GM19240 (cell line): ENCODE results near the gene CAPN14.

ENCODE experiments used
- DNase-seq: peaks from one replicate; pipeline ENCODE4 v3.0.0; 2011; ENCODE audit warnings: low spot score; ENCODE audit not compliant: insufficient read length

The CAPN14 gene

GRCh38 chr2:31227711-31228125 is 10.4 kb upstream of the CAPN14 start:
- no peak for DNase-seq

- DNase-seq, result no peak
Observed at GRCh38 chr2:31227110-31227509, 9.8 kb upstream of the CAPN14 start.

- DNase-seq, result no peak
Observed at GRCh38 chr2:31226266-31226665, 9.0 kb upstream of the CAPN14 start.

DNA sequence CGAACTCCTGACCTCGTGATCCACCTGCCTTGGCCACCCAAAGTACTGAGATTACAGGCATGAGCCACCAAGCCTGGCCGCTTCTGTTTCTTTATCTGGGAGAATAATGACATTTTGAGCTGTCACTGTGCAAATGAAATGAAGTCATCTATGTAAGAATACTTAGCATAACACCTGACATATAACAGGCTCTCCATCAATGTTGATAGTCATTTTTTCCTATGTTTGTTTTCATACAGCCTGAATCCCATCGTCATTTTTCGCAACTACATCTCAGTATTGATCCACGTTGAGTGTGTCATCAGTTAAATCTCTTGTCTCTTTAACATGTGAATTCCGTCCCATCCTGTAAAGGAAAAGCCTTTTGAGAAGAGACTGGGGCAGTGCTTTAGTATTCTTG is 6.4 kb upstream of the CAPN14 start:
- no peak for DNase-seq

DNA sequence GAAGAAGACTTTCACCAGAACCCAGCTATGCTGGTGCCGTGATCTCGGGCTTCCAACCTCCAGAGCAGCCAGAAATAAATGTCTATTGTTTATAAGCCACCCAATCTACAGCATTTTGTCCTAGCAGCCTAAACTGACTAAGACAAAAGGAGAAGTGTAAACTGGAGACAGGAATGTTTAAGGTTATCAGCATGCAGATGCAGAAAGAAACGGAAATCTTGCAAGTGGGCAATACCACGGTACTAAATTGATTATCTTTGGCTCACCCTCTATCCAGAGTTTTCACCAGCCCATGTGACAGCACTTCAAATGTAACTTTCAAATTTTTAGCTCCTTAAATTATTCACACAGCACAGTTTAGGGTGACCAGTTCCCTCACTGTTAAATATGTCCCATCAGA is 5.7 kb upstream of the CAPN14 start:
- DNase-seq, result no peak

DNA sequence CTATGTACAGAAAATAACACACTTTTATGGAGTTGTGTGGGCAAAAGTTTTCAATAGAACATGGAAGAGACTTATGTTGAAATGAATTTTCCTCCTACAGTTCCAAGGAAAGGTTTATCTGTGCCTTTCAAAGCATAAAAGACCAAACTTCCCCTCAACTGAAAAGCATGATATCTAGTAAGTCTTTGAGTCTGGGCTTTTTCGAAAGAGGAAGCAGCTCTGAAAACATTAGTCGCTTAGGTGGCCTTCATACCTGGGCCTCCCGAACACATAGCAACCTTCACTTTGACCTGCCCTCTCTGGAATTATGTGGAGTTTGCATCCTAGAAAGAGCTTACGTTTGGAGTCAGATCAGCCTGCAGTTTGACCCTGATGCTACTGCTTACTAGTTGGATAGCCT is 4.8 kb upstream of the CAPN14 start:
- DNase-seq, result no peak

DNA sequence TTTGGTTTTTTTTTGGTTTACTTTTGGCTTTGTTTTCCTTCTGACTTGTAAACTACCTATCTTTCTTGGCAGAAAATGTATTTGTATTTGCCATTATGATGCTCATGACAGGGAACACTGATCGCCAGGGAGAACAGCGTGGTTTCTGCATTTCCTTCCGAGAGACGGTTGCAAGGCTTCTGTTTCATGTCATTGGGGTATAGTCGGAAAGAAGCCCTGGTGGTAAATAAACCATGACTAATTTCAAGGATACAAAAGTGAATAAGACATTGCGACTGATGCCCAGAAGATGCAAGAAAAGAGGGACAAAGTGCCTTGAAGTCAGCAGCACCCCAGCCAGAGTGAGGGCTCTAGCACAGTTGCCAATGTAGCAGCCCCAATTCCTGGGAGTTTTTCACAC is 4.2 kb upstream of the CAPN14 start:
- no peak for DNase-seq

- peak; percentile 19 for DNase-seq
Observed at GRCh38 chr2:31219131-31219969, 2.0 kb upstream of the CAPN14 start.

DNA sequence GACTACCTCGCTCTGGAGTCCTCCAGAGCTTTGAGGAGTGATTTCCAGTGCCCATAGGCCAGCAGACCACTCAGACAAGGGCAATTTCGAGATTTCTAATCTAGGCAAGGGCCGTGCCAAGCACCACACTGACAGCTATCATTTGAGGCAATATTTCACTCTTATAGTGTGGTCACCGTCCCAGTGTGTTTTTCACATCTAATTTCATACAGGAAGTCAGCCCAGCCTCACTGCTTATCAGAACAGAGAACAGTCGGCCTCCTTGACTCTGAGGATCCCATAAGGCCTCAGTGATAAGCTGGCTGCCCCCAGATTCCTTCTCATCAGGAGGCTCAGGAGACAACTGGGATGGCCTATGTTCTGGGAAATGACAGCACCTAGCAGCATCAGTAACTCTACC is 581 bp downstream of the CAPN14 start:
- DNase-seq, result no peak

DNA sequence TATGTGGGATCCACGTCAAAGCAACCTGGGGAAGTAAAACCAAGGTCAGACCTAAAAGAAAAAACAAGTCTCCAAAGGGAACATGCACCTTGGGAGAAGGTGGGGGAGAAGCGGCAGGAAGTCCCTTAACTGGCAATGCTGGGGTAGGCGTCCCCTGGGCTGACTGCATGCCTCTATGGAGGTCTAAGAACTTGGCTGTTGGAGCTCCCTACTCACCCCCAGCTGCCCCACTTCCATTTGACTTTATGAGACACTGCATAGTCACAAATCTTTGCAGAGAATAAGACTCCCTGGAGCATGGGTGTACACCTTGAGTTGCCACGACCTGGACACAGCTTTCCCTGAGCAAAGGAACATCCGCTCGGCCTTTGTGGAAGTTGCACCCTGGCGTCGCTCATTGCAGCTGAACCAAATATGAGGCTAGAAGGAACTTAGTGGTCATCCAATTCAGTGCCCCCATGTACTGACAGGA is 2.8 kb downstream of the CAPN14 start:
- no peak for DNase-seq

DNA sequence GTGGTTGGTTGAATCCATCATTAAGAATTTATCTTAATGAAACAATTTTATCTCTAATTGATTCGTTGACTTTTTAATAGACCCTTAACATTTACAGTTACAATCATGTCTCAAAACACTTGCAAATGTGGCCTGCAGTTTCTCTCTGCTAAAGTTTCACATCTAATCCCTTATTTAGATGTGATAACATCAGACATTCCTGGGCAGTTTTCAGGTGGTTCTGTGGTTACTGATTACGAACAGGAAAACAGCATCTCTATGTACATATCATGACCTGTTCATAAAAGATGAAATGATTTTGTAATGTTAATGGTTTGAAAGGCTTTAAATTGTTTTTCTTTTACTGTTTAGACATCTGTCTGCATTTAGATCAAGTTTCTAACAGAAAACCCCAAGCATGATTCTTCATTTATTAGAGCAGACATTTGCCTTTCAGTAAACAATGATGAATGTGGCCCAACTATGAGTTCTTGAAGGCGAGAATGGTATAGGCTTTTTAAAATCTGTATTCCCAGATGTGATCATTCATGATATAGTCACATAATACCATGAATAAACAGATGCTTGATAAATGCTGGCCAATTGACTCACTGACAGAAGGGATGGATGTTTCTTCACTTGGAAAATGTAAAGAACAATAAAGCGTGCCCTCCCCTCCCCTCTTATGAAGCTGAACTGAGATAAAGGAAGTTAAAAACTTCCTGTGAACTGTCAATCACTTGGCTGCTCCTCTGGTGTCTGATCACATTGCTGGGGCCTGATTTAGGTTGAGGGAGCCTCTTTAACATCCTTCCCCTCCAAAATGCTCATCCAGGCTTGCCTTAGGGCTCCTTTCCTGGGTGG is 3.5 kb downstream of the CAPN14 start:
- DNase-seq, result no peak

DNA sequence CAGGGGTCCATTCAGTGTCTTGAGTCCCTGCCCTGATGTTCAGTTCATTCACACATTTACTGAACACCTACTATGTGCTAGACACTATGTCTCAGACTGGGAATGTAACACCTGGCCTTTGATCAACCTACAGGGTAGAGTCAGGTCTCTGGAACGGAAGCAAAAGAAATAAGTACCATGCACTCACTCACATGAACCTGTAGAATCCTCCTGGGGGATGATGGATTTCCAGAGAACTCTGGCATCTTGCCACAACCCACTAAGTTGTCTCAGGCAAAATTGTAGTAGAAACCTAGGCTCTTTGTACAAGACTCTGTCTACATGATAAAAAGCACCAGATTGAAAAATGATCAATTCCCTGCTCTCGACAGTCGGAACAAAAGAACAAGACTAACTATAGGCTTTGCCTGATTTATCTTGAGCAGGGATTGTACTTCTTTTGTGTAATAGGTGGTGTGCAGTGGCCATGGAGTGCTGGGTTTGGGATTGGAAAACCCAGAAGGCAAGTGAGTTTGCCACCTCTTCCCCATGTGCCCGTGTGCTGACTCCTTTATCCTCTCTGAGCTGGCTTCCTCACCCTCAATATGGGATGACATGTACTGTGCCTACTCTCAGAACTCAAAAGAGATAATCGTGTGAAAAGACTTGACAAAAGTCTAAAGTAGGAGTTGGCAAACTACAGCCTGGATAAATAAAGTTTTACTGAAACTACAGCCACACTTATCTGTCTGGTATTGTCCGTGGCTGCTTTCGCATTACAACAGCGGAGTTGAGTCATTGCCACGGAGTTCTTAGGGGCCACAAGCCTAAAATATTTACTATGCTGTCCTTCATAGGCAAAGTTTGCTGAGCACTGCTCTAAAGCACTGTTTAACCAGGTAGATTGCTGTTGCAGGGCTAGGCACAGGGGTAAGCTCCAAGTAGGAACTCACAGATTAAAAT is 4.4 kb downstream of the CAPN14 start:
- no peak for DNase-seq

DNA sequence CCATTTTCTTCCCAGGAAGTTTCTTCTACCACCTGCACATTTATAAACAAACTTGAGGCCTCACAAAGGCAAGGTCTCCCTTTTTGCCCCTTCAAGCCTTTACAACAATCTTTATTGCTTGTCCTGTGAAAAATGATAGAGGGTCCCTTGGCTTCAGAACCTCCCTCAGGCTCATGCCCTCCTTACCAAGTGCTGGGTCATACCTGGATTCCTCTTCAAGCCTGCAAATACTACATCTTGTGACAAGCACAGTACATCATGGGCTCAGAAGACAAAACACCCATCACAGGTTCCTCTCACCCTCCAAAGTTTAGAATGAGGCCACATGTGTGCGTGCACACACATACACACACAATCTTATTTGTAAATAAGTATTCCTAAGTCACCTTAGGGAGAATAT is 9.1 kb downstream of the CAPN14 start:
- no peak for DNase-seq

GRCh38 chr2:31207790-31208189 is 9.5 kb downstream of the CAPN14 start:
- no peak for DNase-seq

GRCh38 chr2:31205613-31206012 is 11.7 kb downstream of the CAPN14 start:
- DNase-seq, result no peak

- DNase-seq, result no peak
Observed at GRCh38 chr2:31205186-31205585, 12.1 kb downstream of the CAPN14 start.

GRCh38 chr2:31204783-31205182 is 12.5 kb downstream of the CAPN14 start:
- no peak for DNase-seq

DNA sequence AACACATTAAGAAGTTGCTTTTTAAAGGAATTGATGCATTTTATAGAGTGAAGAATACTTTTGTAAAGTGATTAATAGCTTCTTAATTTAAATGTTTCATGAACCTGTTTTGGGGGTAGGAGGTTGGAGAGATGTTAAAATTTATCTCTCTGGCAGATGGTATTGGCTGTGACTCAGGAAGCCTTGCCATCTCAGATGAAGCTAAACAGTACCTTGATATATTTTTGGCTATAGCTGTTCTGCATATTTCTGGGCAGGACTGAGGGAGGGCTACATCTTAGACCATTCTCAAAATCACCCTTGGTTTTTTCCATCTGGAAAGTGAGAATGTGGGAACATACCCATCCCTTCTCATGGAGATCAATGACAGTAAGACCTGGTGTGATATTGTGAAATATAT is 13.4 kb downstream of the CAPN14 start:
- no peak for DNase-seq

DNA sequence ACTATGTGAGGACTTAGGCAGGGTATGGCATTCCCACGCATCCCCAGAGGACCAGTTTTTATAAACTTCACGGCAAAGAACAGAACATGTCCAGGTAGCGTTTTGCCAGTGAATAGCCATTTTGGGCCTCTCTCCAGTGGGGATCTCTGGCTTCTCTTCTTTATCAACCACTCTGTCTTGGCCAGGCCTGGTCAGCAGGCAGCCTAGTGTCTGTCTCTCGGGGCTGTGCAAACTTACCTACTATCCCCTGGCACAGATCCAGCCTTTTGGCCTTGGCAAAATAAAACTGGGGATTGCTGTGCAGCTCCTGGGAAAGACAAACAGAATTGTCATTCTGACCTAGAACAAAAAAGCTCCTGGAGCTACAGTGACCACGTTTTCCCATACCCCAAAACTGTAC is 14.5 kb downstream of the CAPN14 start:
- no peak for DNase-seq

- no peak for DNase-seq
Observed at GRCh38 chr2:31202041-31202440, 15.3 kb downstream of the CAPN14 start.

GRCh38 chr2:31200972-31201371 is 16.3 kb downstream of the CAPN14 start:
- DNase-seq, result no peak
